ENCODE results near the gene GP1BB. TPM values are rescaled to one million over a fixed set of nuclear protein-coding genes. Genes with fewer than 3 reads are reported as not detected.
A peak's percentile ranks its signal among the peaks of the same experiment; 100 is the strongest.

Gene GP1BB
- total RNA-seq, 4 donors from 2014 or later = 3.3 to 5.9 (median 4.7) TPM

- H3K27me3 ChIP-seq = peaks cover 0 to 14% of the 10 kb centered on the region in 2 donors
- 23 to 31% methylated on average over 11 of the region's 11 CpGs for WGBS, 2 donors
- no peak overlapping the region for H3K27ac ChIP-seq
- no peaks in the 10 kb centered on the region for H3K36me3 ChIP-seq
- no peak for TF ChIP-seq POLR2A (IDR thresholded peaks at IDR 0.05)
- no peak for TF ChIP-seq CTCF (IDR thresholded peaks at IDR 0.05)
- no peak for TF ChIP-seq EP300 (IDR thresholded peaks at IDR 0.05)
- peaks cover 0 to 5% (median 0%) of the 10 kb centered on the region in 4 donors for H3K4me1 ChIP-seq
- no peak overlapping the region for H3K4me3 ChIP-seq
- no peaks in the 10 kb centered on the region for H3K9me3 ChIP-seq
- DNase-seq (ENCODE audit: low spot score in 2 of 2) = no peak
These were observed 44.3 kb upstream of the GP1BB start for GRCh38 chr22:19678949-19679521.

GRCh38 chr22:19679522-19680101, 43.7 kb upstream of the GP1BB start:
- Histone ChIP-seq H3K36me3 (no peaks in the 10 kb centered on the region), H3K27ac (no peak overlapping the region), H3K27me3 (peaks cover 0 to 14% of the 10 kb centered on the region in 2 donors), H3K9me3 (no peaks in the 10 kb centered on the region), H3K4me3 (no peak overlapping the region), H3K4me1 (peaks cover 0 to 5% (median 0%) of the 10 kb centered on the region in 4 donors)
- 30 to 36% methylated on average over 13 to 14 of the region's 14 CpGs for WGBS, 2 donors
- peak in 1 of 2 donors; percentile 44 for DNase-seq (ENCODE audit: low spot score in 2 of 2)
- TF ChIP-seq POLR2A (IDR thresholded peaks at IDR 0.05) (no peak), EP300 (IDR thresholded peaks at IDR 0.05) (no peak), CTCF (IDR thresholded peaks at IDR 0.05) (peak; percentile 62 to 87 (median 73))

- TF ChIP-seq POLR2A (IDR thresholded peaks at IDR 0.05) (no peak), CTCF (IDR thresholded peaks at IDR 0.05) (no peak), EP300 (IDR thresholded peaks at IDR 0.05) (no peak)
- Histone ChIP-seq H3K27ac (no peak overlapping the region), H3K27me3 (peaks cover 0 to 14% of the 10 kb centered on the region in 2 donors), H3K9me3 (no peaks in the 10 kb centered on the region), H3K4me1 (peaks cover 0 to 5% (median 0%) of the 10 kb centered on the region in 4 donors), H3K4me3 (no peak overlapping the region), H3K36me3 (no peaks in the 10 kb centered on the region)
- no peak for DNase-seq (ENCODE audit: low spot score in 2 of 2)
- WGBS, 2 donors = 89 to 90% methylated on average over 16 of the region's 16 CpGs
These were observed 43.0 kb upstream of the GP1BB start for GRCh38 chr22:19680287-19680881.

- peaks cover 0 to 5% (median 0%) of the 10 kb centered on the region in 4 donors for H3K4me1 ChIP-seq
- WGBS, 2 donors = 87 to 94% methylated on average over 11 of the region's 11 CpGs
- no peaks in the 10 kb centered on the region for H3K9me3 ChIP-seq
- TF ChIP-seq POLR2A (IDR thresholded peaks at IDR 0.05) (no peak), CTCF (IDR thresholded peaks at IDR 0.05) (no peak), EP300 (IDR thresholded peaks at IDR 0.05) (no peak)
- no peak overlapping the region for H3K27ac ChIP-seq
- no peak overlapping the region for H3K4me3 ChIP-seq
- H3K36me3 ChIP-seq = no peaks in the 10 kb centered on the region
- peaks cover 0 to 14% of the 10 kb centered on the region in 2 donors for H3K27me3 ChIP-seq
- DNase-seq (ENCODE audit: low spot score in 2 of 2) = no peak
These were observed 42.2 kb upstream of the GP1BB start for GRCh38 chr22:19680911-19681862.

All from tibial nerve (tissue), 4 donors.